T follicular helper cell (primary cell): Measurements from ENCODE around the gene SLIT3.
"Not testable (repeated sequence)": the region's sequence is repeated elsewhere in the genome, so short reads cannot be mapped to it uniquely, and the experiment has no call there.

Source experiments
- DNase-seq: peaks from one replicate; pipeline ENCODE4 v3.0.0-alpha.2; 2020; ENCODE audit warnings: low read depth

SLIT3 gene

DNA sequence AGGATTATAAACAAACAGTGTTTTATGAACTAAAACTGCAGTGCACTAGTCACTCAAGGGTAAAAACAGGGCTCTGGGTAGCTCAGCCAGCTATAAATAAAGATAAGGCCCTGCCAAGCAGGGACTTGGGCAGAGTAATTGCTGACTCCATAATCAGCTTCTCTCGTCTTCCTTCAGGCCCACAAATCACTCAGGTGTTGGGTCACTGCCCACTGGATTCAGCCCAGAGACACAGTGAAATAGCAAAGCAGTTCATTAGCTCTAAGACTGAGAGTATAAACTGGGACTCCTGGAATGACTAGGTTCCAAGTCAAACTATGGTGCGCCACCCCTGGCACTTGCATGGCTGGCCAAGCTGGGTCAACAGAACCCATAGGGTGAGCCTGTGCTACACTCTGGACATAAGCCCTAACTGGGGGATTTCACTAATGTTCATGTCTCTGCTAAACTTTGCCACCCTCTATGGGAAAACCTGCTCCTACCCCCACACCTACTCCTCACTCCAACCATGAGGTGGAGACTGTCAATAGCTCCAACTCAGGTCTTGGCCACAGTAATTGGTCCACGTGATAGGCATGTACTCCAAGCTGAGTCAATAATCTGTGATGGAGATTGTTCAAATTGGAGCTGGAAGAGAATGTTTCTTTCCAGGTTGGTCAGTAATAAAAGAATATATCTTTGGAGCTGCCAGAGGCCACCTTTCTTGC lies 158.5 kb downstream of the SLIT3 start:
- DNase-seq: no peak

DNA sequence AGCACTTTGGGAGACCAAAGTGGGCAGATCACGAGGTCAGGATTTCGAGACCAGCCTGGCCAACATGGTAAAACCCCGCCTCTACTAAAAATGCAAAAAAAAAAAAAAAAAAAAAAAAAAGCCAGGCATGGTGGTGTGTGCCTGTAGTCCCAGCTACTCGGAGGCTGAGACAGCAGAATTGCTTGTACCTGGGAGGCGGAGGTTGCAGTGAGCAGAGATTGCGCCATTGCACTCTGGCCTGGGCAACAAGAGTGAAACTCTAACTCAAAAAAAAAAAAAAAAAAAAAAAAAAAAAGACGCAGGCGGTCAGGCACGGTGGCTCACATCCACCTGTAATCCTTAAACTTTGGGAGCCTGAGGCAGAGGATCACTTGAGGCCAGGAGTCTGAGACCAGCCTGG lies 160.7 kb downstream of the SLIT3 start:
- not testable (repeated sequence) for DNase-seq

DNA sequence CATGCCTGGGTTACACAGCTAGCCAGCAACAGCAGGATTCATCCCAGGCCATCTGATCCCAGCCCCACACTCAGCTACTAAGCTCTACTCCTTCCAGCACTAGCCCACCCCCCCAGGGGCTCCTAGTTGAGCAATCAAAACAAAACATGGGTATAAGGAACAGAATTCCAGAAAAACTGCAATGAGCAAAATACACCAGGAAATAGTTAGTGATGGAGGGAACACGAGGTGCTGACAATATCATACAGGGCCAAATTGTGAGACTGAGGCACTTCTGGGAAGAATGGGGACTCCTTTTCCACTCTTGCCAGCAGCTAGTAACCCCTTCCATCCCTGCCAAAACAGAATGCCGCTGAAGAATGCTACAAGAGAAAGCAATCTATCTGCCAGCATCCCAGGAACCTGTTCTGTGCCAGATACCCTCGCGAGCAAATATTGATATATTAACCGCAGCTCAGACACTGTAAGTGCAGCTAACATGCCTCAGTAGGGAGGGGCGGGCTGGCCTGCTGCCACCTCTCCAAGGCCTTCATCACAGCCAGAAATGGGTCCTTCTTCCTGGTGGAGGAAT lies 161.4 kb downstream of the SLIT3 start:
- no peak for DNase-seq

DNA sequence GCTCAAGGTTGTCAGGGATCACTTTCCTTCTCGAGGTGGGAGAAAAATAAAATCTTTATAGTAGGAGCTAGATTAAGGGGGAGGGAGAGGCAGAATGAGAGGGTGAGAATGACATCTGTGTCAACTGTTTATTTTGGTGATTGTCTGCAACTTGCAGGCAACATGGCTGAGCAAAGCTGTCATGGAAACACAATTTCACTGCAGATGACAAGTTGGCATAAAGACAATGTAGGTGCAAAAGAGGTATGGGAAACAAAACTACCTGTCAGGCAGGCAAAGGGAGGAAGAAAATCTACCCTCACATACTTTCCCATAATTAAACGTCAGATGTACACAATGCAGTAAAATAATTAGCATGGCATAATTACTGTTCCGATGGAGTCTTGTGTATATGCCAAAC lies 167.4 kb downstream of the SLIT3 start:
- DNase-seq: no peak

DNA sequence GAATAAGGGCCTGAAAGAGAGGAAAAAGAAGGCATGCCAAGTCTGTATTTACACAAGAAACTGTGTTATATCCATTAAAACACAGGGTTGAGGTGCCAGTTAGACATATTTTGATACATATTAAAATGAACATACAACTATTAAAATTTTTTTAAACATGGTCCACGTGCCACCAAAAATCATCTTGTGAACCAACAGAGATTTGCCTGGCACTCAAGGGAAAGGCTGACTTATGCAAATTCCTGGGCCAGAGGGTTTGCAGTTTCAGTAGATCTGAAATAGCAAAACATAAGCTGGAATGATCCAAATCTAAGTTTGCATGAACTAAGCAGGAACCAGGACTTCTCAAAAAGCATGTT lies 168.7 kb downstream of the SLIT3 start:
- no peak for DNase-seq

DNA sequence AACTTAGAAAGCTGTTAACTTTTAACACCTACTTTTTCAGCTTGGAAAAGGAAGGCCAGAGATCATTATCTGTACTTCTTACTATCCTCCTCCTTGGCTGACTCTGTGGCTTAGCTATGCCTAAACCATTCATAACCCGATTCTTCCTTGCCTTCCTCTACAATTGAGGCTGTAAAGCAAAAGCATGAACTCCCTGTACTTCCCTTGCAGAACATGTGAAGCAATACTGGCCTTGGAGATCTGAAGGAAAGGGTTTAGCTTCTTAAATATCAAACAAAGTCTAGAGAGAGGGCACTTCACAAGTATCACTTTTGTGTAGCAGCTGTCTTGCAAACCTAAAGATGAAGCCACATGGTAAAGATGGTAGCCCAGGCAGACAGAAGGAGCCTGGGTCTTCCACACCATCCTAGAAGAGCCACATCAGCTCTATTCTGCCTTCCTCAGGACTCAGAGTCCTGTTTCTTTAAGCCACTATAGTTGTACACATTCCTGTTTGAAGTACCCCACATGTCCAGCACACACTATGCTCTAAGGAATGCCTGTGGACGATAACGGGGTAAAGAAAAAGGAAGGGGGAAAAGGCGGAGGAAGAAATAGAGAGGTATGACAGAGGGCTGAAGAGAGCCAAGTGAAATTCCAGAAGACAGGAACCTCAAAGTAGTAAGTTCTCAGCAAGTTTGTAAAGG lies 169.2 kb downstream of the SLIT3 start:
- no peak for DNase-seq

DNA sequence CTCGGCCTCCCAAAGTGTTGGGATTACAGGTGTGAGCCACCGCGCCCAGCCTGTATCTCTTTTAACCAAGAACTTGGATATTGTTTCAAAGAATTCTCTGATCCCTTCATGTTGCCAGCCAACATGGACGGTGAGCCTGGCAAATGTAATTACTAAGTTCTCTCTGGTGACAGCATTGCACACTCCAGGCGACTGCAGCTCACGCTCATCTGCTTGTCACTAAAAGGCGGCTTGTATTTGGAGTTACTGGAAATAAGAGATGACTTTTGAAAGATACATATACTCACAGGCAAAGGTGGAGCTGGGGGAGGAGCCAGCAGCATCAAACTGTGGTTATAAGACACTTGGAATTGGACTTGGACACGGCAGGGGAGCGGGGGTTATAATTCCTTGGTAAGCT lies 172.3 kb downstream of the SLIT3 start:
- DNase-seq: no peak

DNA sequence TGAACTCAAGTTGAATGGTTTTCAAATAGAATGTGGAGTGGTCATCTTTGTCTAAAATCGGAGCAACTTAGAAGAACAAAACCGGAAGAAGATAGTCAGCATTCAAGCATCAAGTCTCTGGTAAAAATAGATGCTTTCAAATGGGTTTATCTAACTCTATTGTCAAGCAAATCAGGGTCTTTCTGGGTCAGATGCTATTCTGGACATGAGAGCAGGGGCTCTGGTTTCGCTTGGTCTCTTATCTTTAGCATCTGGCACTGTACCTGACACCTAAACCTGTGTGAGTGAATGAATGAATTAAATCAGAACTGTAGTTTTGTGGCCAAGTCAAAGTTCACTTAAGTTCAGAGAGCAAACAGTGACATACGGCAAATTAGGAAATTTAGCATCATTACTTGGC lies 173.5 kb downstream of the SLIT3 start:
- no peak for DNase-seq

DNA sequence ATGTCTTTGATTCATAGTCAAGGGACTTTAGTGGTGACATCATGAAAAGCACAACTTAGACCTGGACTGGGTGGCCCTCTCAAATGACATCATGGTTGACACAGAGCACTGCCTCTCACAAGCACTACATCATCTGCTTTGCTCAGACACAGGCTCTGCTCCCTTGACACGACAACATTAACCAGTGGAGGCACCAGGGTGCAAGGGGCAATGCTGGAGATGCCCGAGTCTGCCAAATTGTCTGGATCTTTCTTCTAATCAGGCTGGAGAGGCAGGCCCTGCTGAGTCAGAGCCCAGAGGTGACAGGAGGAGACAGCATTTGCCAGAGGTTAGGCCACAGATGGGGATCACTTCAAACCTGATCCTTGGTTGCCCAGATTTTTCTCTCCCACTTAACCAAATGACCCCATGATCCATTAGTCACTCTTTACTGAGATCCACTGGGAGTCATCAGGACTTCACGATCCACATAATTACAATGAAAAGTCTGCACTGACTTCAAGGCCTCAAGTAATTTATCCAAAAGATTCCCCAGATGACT lies 174.4 kb downstream of the SLIT3 start:
- DNase-seq: no peak

DNA sequence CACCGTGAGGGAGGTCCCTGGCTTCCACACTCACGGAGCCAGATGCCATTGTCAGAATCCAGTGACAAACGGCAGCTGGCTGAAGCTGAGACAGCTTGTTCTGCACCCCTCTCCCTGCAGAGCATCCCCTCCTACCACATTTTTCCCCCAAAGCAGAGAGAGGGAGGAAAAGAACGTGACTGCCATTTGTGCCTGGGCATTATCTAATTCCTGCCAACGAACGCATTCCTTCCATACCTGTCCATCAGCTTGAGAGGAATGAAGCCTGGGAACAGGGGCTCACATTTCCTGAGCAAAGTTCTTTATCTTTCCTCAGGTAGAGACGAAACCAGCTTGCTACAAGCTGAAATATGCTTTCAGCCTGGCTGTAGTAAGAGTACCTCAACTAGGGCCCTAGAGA lies 175.4 kb downstream of the SLIT3 start:
- DNase-seq: no peak

DNA sequence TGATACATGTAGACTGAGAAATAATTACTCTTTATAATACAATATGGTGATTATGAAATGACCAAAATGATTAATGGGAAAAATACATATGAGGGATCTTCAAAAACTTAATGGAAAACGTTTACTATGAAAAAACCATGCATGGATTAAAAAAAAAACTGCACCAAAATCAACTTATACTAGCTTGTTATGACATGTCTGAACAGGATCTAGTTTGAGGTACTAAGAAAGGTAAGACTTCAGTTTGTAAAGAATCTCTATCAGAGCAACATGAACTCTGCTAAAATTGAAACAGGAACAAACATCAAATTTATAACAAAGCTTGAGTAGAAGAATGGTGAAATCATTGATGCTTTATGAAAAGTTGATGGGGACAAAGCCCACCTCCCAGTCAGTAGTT lies 178.0 kb downstream of the SLIT3 start:
- no peak for DNase-seq

DNA sequence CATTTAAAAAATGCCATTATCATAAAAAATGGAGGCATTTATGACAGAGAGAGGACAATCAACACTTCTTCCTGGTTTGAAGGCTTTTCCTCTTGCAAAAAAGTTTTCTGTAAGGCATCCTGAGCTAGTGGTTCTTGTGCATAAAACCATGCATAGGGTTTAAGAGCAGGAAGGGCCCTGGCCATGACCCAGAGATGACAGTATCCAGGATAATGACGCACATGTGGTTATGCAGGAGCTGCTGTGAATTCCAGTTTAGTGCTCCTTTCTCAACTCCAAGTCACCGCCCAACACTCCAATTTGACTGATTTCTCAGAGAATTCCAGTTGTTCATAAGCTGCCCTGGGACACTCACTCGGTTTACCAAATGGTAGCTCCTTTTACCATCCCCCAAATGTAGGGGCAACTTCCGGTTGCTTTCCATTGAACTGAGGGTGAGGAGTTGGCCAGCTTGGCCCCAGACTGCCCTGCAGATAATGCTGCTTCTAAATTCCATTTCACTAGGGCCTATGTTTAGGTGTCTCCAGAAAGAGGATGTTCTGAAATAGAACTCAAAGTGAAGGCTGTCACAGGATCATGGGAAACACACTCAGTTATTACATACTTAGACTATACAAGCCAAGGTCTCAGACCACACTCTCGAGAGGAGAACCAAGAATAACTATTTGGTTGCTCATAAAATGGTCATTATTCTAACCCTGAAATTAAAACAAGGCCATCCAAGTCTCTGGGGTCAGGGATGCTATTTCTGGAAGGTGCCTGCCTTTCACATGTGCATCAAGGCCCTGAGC lies 179.1 kb downstream of the SLIT3 start:
- no peak for DNase-seq

DNA sequence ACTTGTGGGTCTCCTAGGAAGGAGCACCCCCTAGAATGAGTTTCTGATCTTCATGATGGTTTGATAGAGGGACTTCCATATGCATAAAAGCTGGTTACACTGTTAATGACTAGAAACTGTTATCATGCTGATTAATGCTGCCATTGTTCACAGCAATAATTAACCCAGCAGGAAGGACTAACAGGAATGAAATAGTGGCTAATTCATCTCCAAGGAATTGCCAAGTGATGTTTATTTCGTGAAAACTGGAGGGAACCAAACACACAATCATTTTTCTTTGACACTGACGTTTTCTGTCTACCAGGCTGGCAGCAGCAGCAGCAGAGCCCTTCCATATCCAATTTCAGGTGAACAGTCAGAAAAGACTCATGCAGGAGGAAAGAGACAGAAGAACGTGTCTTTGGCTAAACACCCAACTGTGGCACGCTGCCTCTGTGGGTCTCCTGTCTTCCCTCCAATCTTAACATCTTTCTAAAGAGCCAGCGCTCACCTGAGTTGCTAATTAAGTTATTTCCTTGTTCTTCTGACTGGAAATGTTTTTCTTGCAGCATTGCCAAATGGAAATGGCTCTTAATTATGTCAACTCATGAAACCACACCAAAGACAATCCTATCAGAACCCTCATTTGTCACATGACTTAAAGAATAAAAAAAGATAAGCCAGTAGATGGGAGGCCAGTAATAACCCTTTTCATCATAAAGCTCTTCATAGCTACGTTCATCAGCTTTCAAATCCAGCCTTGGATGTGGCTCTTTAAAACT lies 181.5 kb downstream of the SLIT3 start:
- DNase-seq: no peak

DNA sequence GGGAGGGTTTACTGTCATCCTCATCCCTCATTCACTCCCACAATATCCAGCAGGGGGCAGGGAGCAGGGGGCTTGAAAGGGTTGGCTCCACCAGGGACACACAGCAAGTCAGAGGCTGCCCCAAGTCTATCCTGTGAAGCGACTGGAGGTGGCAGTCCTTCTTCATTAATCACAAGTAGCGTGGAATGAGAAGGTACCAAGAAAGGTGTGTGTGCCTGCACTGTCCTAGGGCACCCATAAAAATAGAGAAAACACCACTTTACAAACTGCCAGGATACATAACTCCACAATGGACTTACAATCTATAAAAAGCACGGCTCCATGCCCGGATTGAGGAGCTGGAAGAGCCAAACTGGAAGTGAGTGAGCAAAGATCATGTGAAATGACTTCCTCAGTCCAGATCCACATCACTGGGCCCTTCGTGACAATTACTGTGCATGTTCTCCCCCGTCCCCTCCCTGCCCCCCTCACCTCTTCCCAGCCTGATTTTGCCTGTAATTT lies 183.9 kb downstream of the SLIT3 start:
- DNase-seq: no peak

DNA sequence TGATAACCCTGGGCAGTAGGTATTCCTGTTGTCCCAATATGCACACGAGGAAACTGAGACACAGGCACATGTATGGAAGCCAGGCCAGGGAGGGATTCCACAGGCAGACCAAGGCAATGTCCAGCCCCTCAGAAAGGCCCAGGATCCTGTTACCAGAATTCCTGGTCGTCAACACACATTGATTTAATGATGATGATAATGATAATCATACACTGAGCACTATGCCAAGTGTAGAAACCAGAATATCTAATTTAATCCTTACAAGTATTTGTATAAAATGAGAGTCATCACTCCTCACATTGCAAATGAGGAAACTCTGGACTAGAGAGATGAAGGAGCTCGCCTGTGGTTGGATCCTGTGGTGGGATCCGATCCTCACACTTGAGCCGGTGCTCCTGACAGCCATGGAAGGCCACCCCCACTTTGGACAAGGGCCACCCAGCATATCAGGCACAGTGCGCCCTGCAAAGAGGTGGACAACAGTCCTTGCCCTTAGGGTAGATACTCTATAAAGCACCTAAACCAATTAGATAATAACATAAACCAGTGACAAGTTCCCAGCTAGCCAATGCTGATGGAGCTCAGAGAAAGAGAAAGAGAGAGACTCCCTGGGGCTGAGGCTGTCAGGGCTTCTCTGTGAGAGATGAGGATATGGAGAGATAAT lies 185.3 kb downstream of the SLIT3 start:
- DNase-seq: no peak

DNA sequence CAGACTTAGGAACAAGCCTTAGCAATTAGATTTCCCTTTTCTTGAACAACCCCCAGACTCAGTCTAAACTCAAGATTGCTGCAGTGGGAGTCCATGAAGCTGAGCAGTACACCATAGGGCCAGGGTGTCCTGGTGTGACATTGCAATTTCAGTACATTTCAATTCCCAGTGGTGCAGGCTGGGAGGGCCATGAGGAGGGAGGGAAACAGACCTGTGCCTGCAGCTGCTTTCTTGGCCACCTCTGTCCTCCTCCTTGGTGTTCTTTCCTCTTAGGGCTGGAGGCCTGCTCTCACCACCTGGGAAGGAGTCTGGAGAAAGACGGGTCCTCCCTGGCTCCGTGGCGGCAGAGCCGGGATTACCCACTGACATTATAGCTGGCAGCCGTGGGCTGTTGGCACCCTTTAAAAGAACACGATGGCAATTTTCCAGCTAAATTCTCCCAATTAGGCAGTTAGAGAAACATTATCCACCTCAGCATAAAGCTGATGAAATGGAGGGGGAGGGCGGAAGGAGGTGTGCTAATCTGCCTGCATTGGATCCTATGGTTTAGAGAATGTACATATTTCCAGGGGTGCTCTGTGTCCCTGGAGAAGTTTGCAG lies 186.4 kb downstream of the SLIT3 start:
- no peak for DNase-seq

DNA sequence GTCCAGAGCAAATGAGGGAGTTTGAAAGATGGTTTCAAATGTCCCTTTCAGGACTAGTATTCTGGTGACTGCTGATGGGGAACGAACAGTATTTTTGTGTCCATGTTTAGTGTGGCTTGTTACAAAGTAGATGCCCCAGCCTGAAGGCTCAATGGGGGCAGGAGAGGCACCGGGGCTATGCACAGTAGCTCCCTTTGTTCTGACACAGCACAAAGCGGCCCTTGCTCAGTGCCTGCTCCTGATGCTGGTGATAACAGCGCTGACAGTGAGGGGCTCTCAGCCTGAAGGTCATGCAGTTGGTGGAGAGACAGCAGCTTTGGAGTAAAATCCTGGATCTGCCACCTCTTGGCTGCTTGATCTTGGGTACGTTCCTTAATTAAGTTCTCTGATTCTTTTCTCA lies 188.9 kb downstream of the SLIT3 start:
- no peak for DNase-seq

DNA sequence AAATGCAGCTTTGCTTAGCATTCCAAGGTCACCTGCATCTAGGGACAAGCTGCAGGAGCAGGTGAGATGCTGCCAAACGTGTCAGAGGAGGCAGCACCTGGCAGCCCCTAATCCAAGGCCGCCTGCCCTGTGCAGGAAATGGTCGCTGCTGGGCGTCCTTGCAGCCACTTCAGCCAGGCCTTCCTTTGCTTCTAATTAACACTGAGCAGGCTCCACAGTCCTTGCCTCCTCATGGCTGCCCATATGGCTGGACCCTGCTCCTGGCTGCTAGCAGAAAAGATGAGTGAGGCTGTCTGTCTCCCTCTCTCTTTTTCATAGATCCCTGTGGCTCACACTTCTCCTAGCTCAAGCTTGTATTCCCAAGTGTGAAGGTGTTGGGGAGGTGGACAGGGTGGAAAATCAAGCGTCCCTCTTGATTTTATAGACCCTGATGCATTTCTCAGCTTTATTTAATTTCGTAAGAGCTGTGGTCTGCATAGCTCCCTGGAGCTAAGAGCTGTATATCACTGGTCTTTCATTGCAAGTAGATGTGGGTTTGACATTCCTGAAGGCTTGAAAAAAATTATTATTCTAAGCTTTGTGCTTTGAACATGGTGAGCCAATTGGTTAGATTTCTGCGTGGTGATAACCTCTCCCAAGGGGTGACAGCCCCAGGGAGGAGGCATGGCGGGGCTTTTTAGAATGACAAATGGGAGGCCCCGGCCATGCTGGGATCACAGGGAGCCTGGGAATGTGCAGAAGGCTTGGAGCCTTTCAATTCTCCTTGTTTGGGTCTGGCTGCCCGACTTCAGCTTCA lies 193.8 kb downstream of the SLIT3 start:
- no peak for DNase-seq

DNA sequence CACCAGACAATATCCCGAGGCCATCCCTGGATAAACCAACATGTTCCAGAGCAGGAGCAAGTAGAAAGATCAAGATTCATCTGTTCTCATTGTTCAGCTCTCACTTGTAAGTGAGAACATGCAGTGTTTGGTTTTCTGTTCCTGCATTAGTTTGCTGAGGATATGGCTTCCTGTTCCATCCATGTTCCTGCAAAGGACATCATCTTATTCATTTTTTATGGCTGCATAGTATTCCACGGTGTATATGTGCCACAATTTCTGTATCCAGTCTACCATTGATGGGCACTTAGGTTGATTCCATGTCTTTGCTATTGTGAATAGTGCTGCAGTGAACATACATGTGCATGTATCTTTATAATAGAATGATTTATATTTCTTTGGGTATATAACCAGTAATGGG lies 195.4 kb downstream of the SLIT3 start:
- DNase-seq: not testable (repeated sequence)
